ENCODE measurements around the gene WDR41. TPM values are rescaled to one million over a fixed set of nuclear protein-coding genes. Genes with fewer than 3 reads are reported as not detected.
"Not testable (repeated sequence)": the region's sequence is repeated elsewhere in the genome, so short reads cannot be mapped to it uniquely, and the experiment has no call there.

The WDR41 gene
- polyA plus RNA-seq, 1 experiment = 84.5 TPM

- Histone ChIP-seq H3K27me3 (ENCODE audit: control insufficient read depth, insufficient read depth, low read length) (peaks cover 3% of the 10 kb centered on the region), H3K9me3 (ENCODE audit: control insufficient read depth, insufficient read depth, low read length) (no peaks in the 10 kb centered on the region), H3K4me3 (ENCODE audit: low read depth, low read length) (no peak overlapping the region), H3K27ac (ENCODE audit: low read depth, low read length) (no peak overlapping the region)
- ChIA-PET CTCF (interaction anchor here (0.6 to 4.3 kb wide), 3 partner anchors 350 to 408 kb away, joined by 3 to 110 read pairs (median 19); partner anchors contain the start of gene ZBED3), POLR2A (no interaction called here)
- no peak for DNase-seq (ENCODE audit: low read depth, low spot score)
- no peak for TF ChIP-seq CTCF (IDR thresholded peaks at IDR 0.05; ENCODE audit: low read depth, low read length)
Observed at GRCh38 chr5:77494935-77495334, 2.8 kb upstream of the WDR41 start.

GRCh38 chr5:77492653-77493000 is 511 bp upstream of the WDR41 start:
- Histone ChIP-seq H3K4me3 (ENCODE audit: low read depth, low read length) (peak overlapping the region; percentile 52), H3K27ac (ENCODE audit: low read depth, low read length) (no peak overlapping the region), H3K27me3 (ENCODE audit: control insufficient read depth, insufficient read depth, low read length) (peaks cover 3% of the 10 kb centered on the region), H3K9me3 (ENCODE audit: control insufficient read depth, insufficient read depth, low read length) (no peaks in the 10 kb centered on the region)
- DNase-seq (ENCODE audit: low read depth, low spot score) = no peak
- POLR2A ChIA-PET = interaction anchor here (0.5 to 1.5 kb wide), 5 partner anchors 191 to 641 kb away, joined by 3 read pairs; partner anchors contain the start of gene AGGF1
- CTCF ChIA-PET = interaction anchor here (0.6 to 4.3 kb wide), 59 partner anchors 8 to 895 kb away, joined by 3 to 110 read pairs (median 4); partner anchors contain the start of gene ZBED3
- TF ChIP-seq CTCF (IDR thresholded peaks at IDR 0.05; ENCODE audit: low read depth, low read length) = no peak

- H3K9me3 ChIP-seq (ENCODE audit: control insufficient read depth, insufficient read depth, low read length); DNase-seq (ENCODE audit: low read depth, low spot score); POLR2A ChIA-PET; H3K27me3 ChIP-seq (ENCODE audit: control insufficient read depth, insufficient read depth, low read length); H3K27ac ChIP-seq (ENCODE audit: low read depth, low read length): not testable (repeated sequence)
- H3K4me3 ChIP-seq (ENCODE audit: low read depth, low read length) = peak overlapping the region; percentile 84
- CTCF ChIA-PET = interaction anchor here (0.9 to 4.3 kb wide), 6 partner anchors 7 to 518 kb away, joined by 3 to 110 read pairs (median 16); no protein-coding TSS in a partner anchor
Observed at GRCh38 chr5:77490741-77491344, 1.3 kb downstream of the WDR41 start.

- no peaks in the 10 kb centered on the region for H3K9me3 ChIP-seq (ENCODE audit: control insufficient read depth, insufficient read depth, low read length)
- H3K27me3 ChIP-seq (ENCODE audit: control insufficient read depth, insufficient read depth, low read length) = no peaks in the 10 kb centered on the region
- H3K27ac ChIP-seq (ENCODE audit: low read depth, low read length) = no peak overlapping the region
- CTCF ChIA-PET = no interaction called here
- no peak for TF ChIP-seq CTCF (IDR thresholded peaks at IDR 0.05; ENCODE audit: low read depth, low read length)
- POLR2A ChIA-PET = no interaction called here
- H3K4me3 ChIP-seq (ENCODE audit: low read depth, low read length) = no peak overlapping the region
- no peak for DNase-seq (ENCODE audit: low read depth, low spot score)
Observed at GRCh38 chr5:77486344-77486962, 5.7 kb downstream of the WDR41 start.

- no peaks in the 10 kb centered on the region for H3K27me3 ChIP-seq (ENCODE audit: control insufficient read depth, insufficient read depth, low read length)
- POLR2A ChIA-PET = no interaction called here
- H3K4me3 ChIP-seq (ENCODE audit: low read depth, low read length) = no peak overlapping the region
- H3K27ac ChIP-seq (ENCODE audit: low read depth, low read length) = no peak overlapping the region
- no peak for DNase-seq (ENCODE audit: low read depth, low spot score)
- H3K9me3 ChIP-seq (ENCODE audit: control insufficient read depth, insufficient read depth, low read length) = no peaks in the 10 kb centered on the region
- no peak for TF ChIP-seq CTCF (IDR thresholded peaks at IDR 0.05; ENCODE audit: low read depth, low read length)
- CTCF ChIA-PET = interaction anchor here (1.3 to 2.8 kb wide), 2 partner anchors 9 to 340 kb away, joined by 4 to 21 read pairs; partner anchors contain the start of gene WDR41
Observed at GRCh38 chr5:77483682-77484081, 8.4 kb downstream of the WDR41 start.

GRCh38 chr5:77475041-77475440 is 17.1 kb downstream of the WDR41 start:
- DNase-seq (ENCODE audit: low read depth, low spot score); H3K9me3 ChIP-seq (ENCODE audit: control insufficient read depth, insufficient read depth, low read length); H3K4me3 ChIP-seq (ENCODE audit: low read depth, low read length); H3K27ac ChIP-seq (ENCODE audit: low read depth, low read length); H3K27me3 ChIP-seq (ENCODE audit: control insufficient read depth, insufficient read depth, low read length); POLR2A ChIA-PET: not testable (repeated sequence)
- CTCF ChIA-PET = interaction anchor here (1.0 kb wide), 1 partner anchor 18 kb away, joined by 3 read pairs; no protein-coding TSS in a partner anchor

GRCh38 chr5:77468875-77469274 is 23.2 kb downstream of the WDR41 start:
- CTCF ChIA-PET; H3K27me3 ChIP-seq (ENCODE audit: control insufficient read depth, insufficient read depth, low read length); H3K9me3 ChIP-seq (ENCODE audit: control insufficient read depth, insufficient read depth, low read length); DNase-seq (ENCODE audit: low read depth, low spot score); H3K4me3 ChIP-seq (ENCODE audit: low read depth, low read length); H3K27ac ChIP-seq (ENCODE audit: low read depth, low read length); POLR2A ChIA-PET: not testable (repeated sequence)
